Keratinocyte (primary cell): ENCODE measurements around the gene ELP4. TPM values are rescaled to one million over a fixed set of nuclear protein-coding genes. Genes with fewer than 3 reads are reported as not detected.
"Not testable (repeated sequence)": the region's sequence is repeated elsewhere in the genome, so short reads cannot be mapped to it uniquely, and the experiment has no call there.

Experiments used
- DNase-seq: peaks from one replicate; pipeline ENCODE4 v3.0.0-alpha.2; 2011; ENCODE audit warnings: low read depth, missing footprints, low spot score
- FAIRE-seq: peaks from 2 replicates; lab custom pipeline; 2011; peaks lifted over from hg19 to GRCh38; lab: Jason Lieb, UNC
- H2AFZ ChIP-seq: 2 replicates; pipeline ENCODE4 v1.6.0; 2012; ENCODE audit warnings: low read length, control low read depth, inconsistent platforms; ENCODE audit not compliant: control insufficient read depth
- H3K27ac ChIP-seq: 2 replicates; pipeline ENCODE4 v1.5.1; 2011; ENCODE audit warnings: low read length; ENCODE audit not compliant: control insufficient read depth, insufficient read depth
- H3K27me3 ChIP-seq: 3 replicates; pipeline ENCODE4 v1.6.0; 2011; ENCODE audit warnings: low read length; ENCODE audit not compliant: control insufficient read depth, insufficient read depth; ENCODE audit errors: extremely low read depth
- H3K36me3 ChIP-seq, 2 experiments: 2 replicates in 1 of 2; 3 replicates in 1 of 2; pipeline ENCODE4 v1.5.1; 2011; ENCODE audit warnings: low read length in 2 of 2, mild to moderate bottlenecking in 1 of 2; ENCODE audit not compliant: control insufficient read depth in 2 of 2, insufficient read depth in 2 of 2; ENCODE audit errors: extremely low read depth in 1 of 2
- H3K4me1 ChIP-seq: 3 replicates; pipeline ENCODE4 v1.5.1; 2011; ENCODE audit warnings: low read length; ENCODE audit not compliant: control insufficient read depth, insufficient read depth; ENCODE audit errors: extremely low read depth
- H3K4me2 ChIP-seq: 3 replicates; pipeline ENCODE4 v1.6.0; 2011; ENCODE audit warnings: low read depth, low read length; ENCODE audit not compliant: control insufficient read depth, insufficient read depth; ENCODE audit errors: extremely low read depth
- H3K4me3 ChIP-seq, 3 experiments: fragments of 200-600 bp in 1 of 3; sonication (generic) in 1 of 3; 2 replicates in 2 of 3; 3 replicates in 1 of 3; pipeline ENCODE4 v1.5.1; 2011 to 2016; ENCODE audit warnings: low read length in 3 of 3, mild to moderate bottlenecking in 3 of 3, control low read depth in 2 of 3, inconsistent platforms in 1 of 3, low read depth in 1 of 3, mixed read lengths in 1 of 3, mixed run types in 1 of 3, moderate library complexity in 1 of 3; ENCODE audit not compliant: control insufficient read depth in 2 of 3, insufficient read depth in 2 of 3; ENCODE audit errors: extremely low read depth in 1 of 3
- H3K79me2 ChIP-seq: 2 replicates; pipeline ENCODE4 v1.6.0; 2012; ENCODE audit warnings: low read length; ENCODE audit not compliant: control insufficient read depth, insufficient read depth
- H3K9ac ChIP-seq: 3 replicates; pipeline ENCODE4 v1.6.0; 2011; ENCODE audit warnings: low read length; ENCODE audit not compliant: control insufficient read depth, insufficient read depth; ENCODE audit errors: extremely low read depth
- H3K9me1 ChIP-seq: 3 replicates; pipeline ENCODE4 v1.6.0; 2011; ENCODE audit warnings: low read length; ENCODE audit not compliant: control insufficient read depth, insufficient read depth; ENCODE audit errors: extremely low read depth
- H3K9me3 ChIP-seq: 2 replicates; pipeline ENCODE4 v1.5.1; 2012; ENCODE audit warnings: low read depth, low read length; ENCODE audit not compliant: control insufficient read depth
- H4K20me1 ChIP-seq: 3 replicates; pipeline ENCODE4 v1.6.0; 2011; ENCODE audit warnings: low read length; ENCODE audit not compliant: control insufficient read depth, insufficient read depth; ENCODE audit errors: extremely low read depth
- EZH2 ChIP-seq: IDR thresholded peaks from one replicate; pipeline ENCODE4 v1.6.1; 2012; ENCODE audit warnings: inconsistent platforms, mild to moderate bottlenecking, low read length, moderate library complexity
- dilution Hi-C: fragments of 300-500 bp; cut with MboI; formaldehyde crosslinking; loops from one replicate; pipeline ENCODE4 v1.7.0; 2020; ENCODE audit warnings: low sequenced_read_pairs; ENCODE audit not compliant: extremely low pct_ligation_motif_present
- polyA plus RNA-seq, 5 experiments: library from polyadenylated mRNA; depleted of rRNA in 3 of 5; stranded (reverse) in 3 of 5; stranded (forward) in 1 of 5; unstranded in 1 of 5; fragments of >200 nt; gene quantifications; 1 replicate in 1 of 5; 2 replicates in 3 of 5; 3 replicates in 1 of 5; pipeline versions ENCODE4 v1.2.1 to v1.2.3, GENCODE V29; 2011 to 2012; ENCODE audit warnings: missing spikeins in 2 of 5, low read depth in 1 of 5, low replicate concordance in 1 of 5
- TF ChIP-seq, protein P1 (sequence below), 3 experiments: IDR thresholded peaks in 1 of 3; conservative IDR thresholded peaks in 1 of 3; optimal IDR thresholded peaks in 1 of 3; 2 replicates in 2 of 3; 3 replicates in 1 of 3; pipeline versions ENCODE3 to v1.5.1; 2011; ENCODE audit warnings: low read length in 3 of 3, mild to moderate bottlenecking in 3 of 3, moderate library complexity in 2 of 3, control low read depth in 1 of 3, inconsistent platforms in 1 of 3; ENCODE audit not compliant: insufficient read depth in 2 of 3; ENCODE audit errors: extremely low read depth in 1 of 3

ELP4 gene
- polyA plus RNA-seq, 1 donor (not counting 4 experiments of a cell fraction or from before 2014, with no cell fraction given) = 29.6 TPM

DNA sequence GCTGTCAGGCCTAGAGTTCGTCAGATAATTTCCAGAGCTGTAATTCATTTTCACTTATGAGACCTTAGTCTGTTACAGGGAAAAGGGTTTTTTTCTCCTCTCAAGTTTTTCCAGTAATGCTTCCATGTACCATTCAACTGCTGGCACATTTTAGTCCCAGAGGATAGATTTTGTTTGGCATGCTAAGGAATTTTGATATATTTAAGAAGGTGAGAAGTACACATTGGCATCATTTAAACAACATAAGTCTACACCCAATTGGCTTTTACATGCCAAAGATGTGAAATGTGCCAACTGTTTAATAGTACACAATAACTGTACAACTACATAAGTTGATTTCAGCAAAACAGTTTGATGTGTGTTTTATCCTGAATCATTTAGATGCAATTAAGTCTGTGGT, 230.6 kb downstream of the ELP4 start:
- Histone ChIP-seq H3K27ac (no peak overlapping the region), H3K27me3 (no peaks in the 10 kb centered on the region), H3K4me1 (no peaks in the 10 kb centered on the region), H4K20me1 (no peaks in the 10 kb centered on the region), H2AFZ (no peak overlapping the region), H3K36me3 (no peaks in the 10 kb centered on the region), H3K79me2 (no peaks in the 10 kb centered on the region), H3K9ac (no peak overlapping the region), H3K4me3 (no peak overlapping the region), H3K9me3 (no peaks in the 10 kb centered on the region), H3K9me1 (no peaks in the 10 kb centered on the region), H3K4me2 (no peak overlapping the region)
- dilution Hi-C loops = no loop called here
- FAIRE-seq (no peak), DNase-seq (no peak)
- no peak for TF ChIP-seq EZH2
- TF ChIP-seq, protein P1, sequence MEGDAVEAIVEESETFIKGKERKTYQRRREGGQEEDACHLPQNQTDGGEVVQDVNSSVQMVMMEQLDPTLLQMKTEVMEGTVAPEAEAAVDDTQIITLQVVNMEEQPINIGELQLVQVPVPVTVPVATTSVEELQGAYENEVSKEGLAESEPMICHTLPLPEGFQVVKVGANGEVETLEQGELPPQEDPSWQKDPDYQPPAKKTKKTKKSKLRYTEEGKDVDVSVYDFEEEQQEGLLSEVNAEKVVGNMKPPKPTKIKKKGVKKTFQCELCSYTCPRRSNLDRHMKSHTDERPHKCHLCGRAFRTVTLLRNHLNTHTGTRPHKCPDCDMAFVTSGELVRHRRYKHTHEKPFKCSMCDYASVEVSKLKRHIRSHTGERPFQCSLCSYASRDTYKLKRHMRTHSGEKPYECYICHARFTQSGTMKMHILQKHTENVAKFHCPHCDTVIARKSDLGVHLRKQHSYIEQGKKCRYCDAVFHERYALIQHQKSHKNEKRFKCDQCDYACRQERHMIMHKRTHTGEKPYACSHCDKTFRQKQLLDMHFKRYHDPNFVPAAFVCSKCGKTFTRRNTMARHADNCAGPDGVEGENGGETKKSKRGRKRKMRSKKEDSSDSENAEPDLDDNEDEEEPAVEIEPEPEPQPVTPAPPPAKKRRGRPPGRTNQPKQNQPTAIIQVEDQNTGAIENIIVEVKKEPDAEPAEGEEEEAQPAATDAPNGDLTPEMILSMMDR (optimal IDR thresholded peaks at IDR 0.05 in 1 of 3, IDR thresholded peaks at IDR 0.05 in 1 of 3, conservative IDR thresholded peaks at IDR 0.05 in 1 of 3; ENCODE audit: extremely low read depth in 1 of 3, insufficient read depth in 2 of 3, low read length in 3 of 3) = no peak

DNA sequence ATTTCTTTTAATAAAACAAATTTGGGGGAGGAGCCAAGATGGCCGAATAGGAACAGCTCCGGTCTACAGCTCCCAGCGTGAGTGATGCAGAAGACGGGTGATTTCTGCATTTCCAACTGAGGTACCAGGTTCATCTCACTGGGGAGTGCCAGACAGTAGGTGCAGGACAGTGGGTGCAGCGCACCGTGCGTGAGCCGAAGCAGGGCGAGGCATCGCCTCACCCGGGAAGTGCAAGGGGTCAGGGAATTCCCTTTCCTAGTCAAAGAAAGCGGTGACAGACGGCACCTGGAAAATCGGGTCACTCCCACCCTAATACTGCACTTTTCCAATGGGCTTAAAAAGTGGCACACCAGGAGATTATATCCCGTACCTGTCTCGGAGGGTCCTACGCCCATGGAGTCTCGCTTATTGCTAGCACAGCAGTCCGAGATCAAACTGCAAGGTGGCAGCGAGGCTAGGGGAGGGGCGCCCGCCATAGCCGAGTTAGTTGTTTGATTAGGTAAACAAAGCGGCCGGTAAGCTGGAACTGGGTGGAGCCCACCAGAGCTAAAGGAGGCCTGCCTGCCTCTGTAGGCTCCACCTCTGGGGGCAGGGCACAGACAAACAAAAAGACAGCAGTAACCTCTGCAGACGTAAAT, 231.3 kb downstream of the ELP4 start:
- H4K20me1 ChIP-seq, H3K4me3 ChIP-seq, H3K4me1 ChIP-seq, H2AFZ ChIP-seq, H3K27ac ChIP-seq, H3K4me2 ChIP-seq, FAIRE-seq, H3K9ac ChIP-seq, H3K36me3 ChIP-seq, dilution Hi-C loops, H3K79me2 ChIP-seq, H3K27me3 ChIP-seq, DNase-seq, H3K9me1 ChIP-seq, H3K9me3 ChIP-seq: not testable (repeated sequence)

DNA sequence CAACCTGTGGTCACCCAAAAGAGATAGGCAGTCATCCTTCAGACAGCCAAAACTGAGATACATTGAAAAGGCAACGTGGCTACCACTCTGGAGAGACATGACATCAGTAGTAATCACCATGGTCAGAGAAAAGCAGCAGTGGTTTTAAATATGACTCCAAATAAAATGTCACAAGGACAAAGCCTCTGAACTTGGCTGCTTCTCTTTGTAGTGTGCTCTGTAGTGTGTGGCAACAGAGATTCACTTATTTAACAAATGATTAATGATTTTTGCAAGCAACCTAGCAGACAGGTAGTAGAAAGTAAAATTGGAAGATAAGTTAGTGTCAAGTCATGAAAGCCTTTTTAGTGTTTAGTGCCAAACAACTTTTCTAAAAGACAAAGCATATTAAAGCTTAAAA, 238.0 kb downstream of the ELP4 start:
- dilution Hi-C loops = no loop called here
- DNase-seq (no peak), FAIRE-seq (no peak)
- H3K79me2 ChIP-seq = no peaks in the 10 kb centered on the region
- no peaks in the 10 kb centered on the region for H4K20me1 ChIP-seq
- no peak overlapping the region for H2AFZ ChIP-seq
- no peaks in the 10 kb centered on the region for H3K9me3 ChIP-seq
- H3K9ac ChIP-seq = no peak overlapping the region
- no peak overlapping the region for H3K4me3 ChIP-seq
- peaks cover 2% of the 10 kb centered on the region for H3K9me1 ChIP-seq
- no peaks in the 10 kb centered on the region for H3K36me3 ChIP-seq
- H3K27ac ChIP-seq = no peak overlapping the region
- no peaks in the 10 kb centered on the region for H3K27me3 ChIP-seq
- no peak overlapping the region for H3K4me2 ChIP-seq
- no peak for TF ChIP-seq EZH2
- TF ChIP-seq, protein P1 (optimal IDR thresholded peaks at IDR 0.05 in 1 of 3, IDR thresholded peaks at IDR 0.05 in 1 of 3, conservative IDR thresholded peaks at IDR 0.05 in 1 of 3; ENCODE audit: extremely low read depth in 1 of 3, insufficient read depth in 2 of 3, low read length in 3 of 3) = no peak
- H3K4me1 ChIP-seq = no peaks in the 10 kb centered on the region
